RWPE2 (cell line): ENCODE measurements around the gene CLMP.
A peak's percentile ranks its signal among the peaks of the same experiment; 100 is the strongest.
"Not testable (repeated sequence)": the region's sequence is repeated elsewhere in the genome, so short reads cannot be mapped to it uniquely, and the experiment has no call there.

Source experiments
- ATAC-seq: fragments of 200-7000 bp; cut with Tn5 transposase; 3 replicates; pipeline ENCODE4 v1.9.1; 2021; ENCODE audit warnings: low read depth
- DNase-seq: peaks from one replicate; pipeline ENCODE4 v3.0.0-alpha.2; 2020; ENCODE audit warnings: low spot score
- H3K27ac ChIP-seq: fragments of 450-650 bp; 2 replicates; pipeline ENCODE4 v1.5.1; 2017; ENCODE audit warnings: mild to moderate bottlenecking; ENCODE audit not compliant: poor library complexity, severe bottlenecking
- H3K27me3 ChIP-seq: fragments of 250-450 bp; sonication (Bioruptor Pico); 2 replicates; pipeline ENCODE4 v1.5.1; 2021; ENCODE audit warnings: mild to moderate bottlenecking, moderate library complexity; ENCODE audit not compliant: insufficient read depth, poor library complexity, severe bottlenecking
- H3K36me3 ChIP-seq: fragments of 250-450 bp; sonication (Bioruptor Pico); 2 replicates; pipeline ENCODE4 v1.5.1; 2020; ENCODE audit warnings: low read depth, mild to moderate bottlenecking, moderate library complexity
- H3K4me1 ChIP-seq: fragments of 250-450 bp; sonication (Bioruptor Pico); 2 replicates; pipeline ENCODE4 v1.5.1; 2021; ENCODE audit warnings: mild to moderate bottlenecking, moderate library complexity; ENCODE audit not compliant: insufficient read depth, poor library complexity, severe bottlenecking
- H3K4me3 ChIP-seq: fragments of 250-450 bp; sonication (Bioruptor Pico); 2 replicates; pipeline ENCODE4 v1.5.1; 2021; ENCODE audit warnings: mild to moderate bottlenecking, moderate library complexity; ENCODE audit not compliant: severe bottlenecking
- H3K9me3 ChIP-seq: fragments of 250-450 bp; sonication (Bioruptor Pico); 2 replicates; pipeline ENCODE4 v1.5.1; 2021; ENCODE audit warnings: mild to moderate bottlenecking, moderate library complexity; ENCODE audit not compliant: severe bottlenecking
- CTCF ChIP-seq: fragments of 450-650 bp; IDR thresholded peaks from one replicate; pipeline ENCODE4 v1.5.1; 2017; ENCODE audit warnings: mild to moderate bottlenecking, moderate library complexity; ENCODE audit not compliant: poor library complexity, severe bottlenecking

Gene CLMP

GRCh38 chr11:123132881-123133280 lies 62.2 kb downstream of the CLMP start:
- ATAC-seq: no peak
- Histone ChIP-seq H3K36me3 (0 out of 2 replicates have a peak, but pooled peaks cover 3% of the 10 kb centered on the region), H3K27ac (no peak overlapping the region), H3K4me3 (no peak overlapping the region), H3K9me3 (no peaks in the 10 kb centered on the region), H3K27me3 (no peaks in the 10 kb centered on the region), H3K4me1 (peaks cover 8% of the 10 kb centered on the region)
- TF ChIP-seq CTCF: no peak
- no peak for DNase-seq

GRCh38 chr11:123132034-123132766 lies 62.8 kb downstream of the CLMP start:
- H3K36me3 ChIP-seq: not testable (repeated sequence)
- peak overlapping the region; percentile 24 for H3K27ac ChIP-seq

GRCh38 chr11:123129920-123130319 lies 65.1 kb downstream of the CLMP start:
- DNase-seq (no peak), ATAC-seq (peak; percentile 12; the same call in 1 of the 3 replicates)
- Histone ChIP-seq H3K27me3 (no peaks in the 10 kb centered on the region), H3K27ac (no peak overlapping the region), H3K4me3 (no peak overlapping the region), H3K9me3 (no peaks in the 10 kb centered on the region), H3K4me1 (peaks cover 8% of the 10 kb centered on the region), H3K36me3 (0 out of 2 replicates have a peak, but pooled peaks cover 3% of the 10 kb centered on the region)
- TF ChIP-seq CTCF: no peak

More at GRCh38 chr11:123132034-123132766, 62.8 kb downstream of the CLMP start:
- not testable (repeated sequence) for H3K4me1 ChIP-seq, ATAC-seq, H3K27me3 ChIP-seq, H3K4me3 ChIP-seq, H3K9me3 ChIP-seq, DNase-seq

- DNase-seq (no peak), ATAC-seq (no peak)
- Histone ChIP-seq H3K9me3 (no peaks in the 10 kb centered on the region), H3K27me3 (no peaks in the 10 kb centered on the region), H3K4me3 (no peak overlapping the region), H3K4me1 (peaks cover 12% of the 10 kb centered on the region), H3K36me3 (0 out of 2 replicates have a peak, but pooled peaks cover 3% of the 10 kb centered on the region), H3K27ac (no peak overlapping the region)
- no peak for TF ChIP-seq CTCF
These were observed 69.9 kb downstream of the CLMP start for GRCh38 chr11:123125169-123125568.

GRCh38 chr11:123122852-123123251 lies 72.2 kb downstream of the CLMP start:
- no peaks in the 10 kb centered on the region for H3K27me3 ChIP-seq
- DNase-seq (no peak), ATAC-seq (no peak)
- TF ChIP-seq CTCF: no peak
- H3K4me1 ChIP-seq: peaks cover 24% of the 10 kb centered on the region
- no peak overlapping the region for H3K4me3 ChIP-seq
- no peaks in the 10 kb centered on the region for H3K9me3 ChIP-seq
- peak overlapping the region; percentile 51 for H3K27ac ChIP-seq
- no peaks in the 10 kb centered on the region for H3K36me3 ChIP-seq
